ENCODE results near the gene SPTBN1. TPM values are rescaled to one million over a fixed set of nuclear protein-coding genes. Genes with fewer than 3 reads are reported as not detected.

SPTBN1 gene
- total and polyA plus RNA-seq, 2 donors (not counting 3 experiments of a cell fraction or from before 2014, with no cell fraction given) = 63.3 to 320 TPM

GRCh38 chr2:54601339-54601738 lies 145.2 kb downstream of the SPTBN1 start:
- H3K9me3 ChIP-seq (replicated peaks; ENCODE audit: control insufficient read depth, insufficient read depth, low read length) = no peaks in the 10 kb centered on the region
- BruUV-seq (replicated peaks) = no TSS peak
- no peaks in the 10 kb centered on the region for H3K9me1 ChIP-seq (replicated peaks; ENCODE audit: control insufficient read depth, extremely low read depth, insufficient read depth, low read length)
- FAIRE-seq = no peak
- no peak for DNase-seq (ENCODE audit: low read depth, low spot score)
- no peak overlapping the region for H3K9ac ChIP-seq (replicated peaks; ENCODE audit: extremely low read depth, insufficient read depth, low read length)
- H3K79me2 ChIP-seq (ENCODE audit: control insufficient read depth, insufficient read depth, low read length) = peaks cover 96% of the 10 kb centered on the region
- H2AFZ ChIP-seq (ENCODE audit: low read depth, low read length) = no peak overlapping the region
- no peak overlapping the region for H3K27ac ChIP-seq (ENCODE audit: insufficient read depth, low read depth, low read length)
- CTCF ChIA-PET = interaction anchor here (0.8 kb wide), 1 partner anchor 9 kb away, joined by 3 read pairs; no protein-coding TSS in a partner anchor
- H3K27me3 ChIP-seq (ENCODE audit: control insufficient read depth in 2 of 2, insufficient read depth in 2 of 2, low read length in 2 of 2) = no peaks in the 10 kb centered on the region
- no peak overlapping the region for H3K4me3 ChIP-seq (replicated peaks in 1 of 3; ENCODE audit: insufficient read depth in 1 of 3, low read depth in 1 of 3, low read length in 3 of 3)
- H3K4me1 ChIP-seq (ENCODE audit: control insufficient read depth, extremely low read depth, insufficient read depth, low read length) = peaks cover 54% of the 10 kb centered on the region
- POLR2A ChIA-PET = no interaction called here
- H3K36me3 ChIP-seq (ENCODE audit: control insufficient read depth in 2 of 2, extremely low read depth in 1 of 2, insufficient read depth in 2 of 2, low read length in 2 of 2) = peaks cover 0 to 2% of the 10 kb centered on the region in 2 experiments
- intact Hi-C loops (cut with micrococcal nuclease) (no loop called here), dilution Hi-C loops (cut with MboI; ENCODE audit: extremely low pct_ligation_motif_present, low sequenced_read_pairs) (no loop called here)
- peaks cover 2% of the 10 kb centered on the region for H4K20me1 ChIP-seq (replicated peaks; ENCODE audit: control insufficient read depth, extremely low read depth, insufficient read depth, low read length)
- H3K4me2 ChIP-seq (ENCODE audit: insufficient read depth, low read length) = no peak overlapping the region
- no peak for TF ChIP-seq MAX (IDR thresholded peaks at IDR 0.05; ENCODE audit: insufficient read depth, insufficient read length)
- TF ChIP-seq EZH2 (IDR thresholded peaks at IDR 0.05; ENCODE audit: borderline replicate concordance, low read depth, low read length, severe bottlenecking) = no peak
- TF ChIP-seq CTCF (IDR thresholded peaks at IDR 0.05; ENCODE audit: extremely low read depth in 1 of 2, insufficient read depth in 1 of 2, low read depth in 1 of 2, low read length in 2 of 2) = no peak
- no peak for TF ChIP-seq FOS (IDR thresholded peaks at IDR 0.05; ENCODE audit: borderline replicate concordance, insufficient read depth, low read length)
- TF ChIP-seq POLR2AphosphoS5 (IDR thresholded peaks at IDR 0.05; ENCODE audit: insufficient read depth, low read depth, low read length) = no peak
- no peak for TF ChIP-seq GATA2 (IDR thresholded peaks at IDR 0.05; ENCODE audit: insufficient read depth, insufficient read length, low read depth, low read length)
- no peak for TF ChIP-seq JUN (IDR thresholded peaks at IDR 0.05; ENCODE audit: borderline replicate concordance, insufficient read depth, insufficient read length, low read depth)
- no peak for TF ChIP-seq POLR2A (IDR thresholded peaks at IDR 0.05; ENCODE audit: low read depth, low read length)
- no peak for TF ChIP-seq MYC (IDR thresholded peaks at IDR 0.05; ENCODE audit: low read depth, low read length)
